Activated naive CD8-positive, alpha-beta T cell treated with anti-CD3 and anti-CD28 coated beads, Interleukin-2, amount 10 ng/mL, durations not matched to agents 7 days and 5 days (primary cell): ENCODE data around the gene NIPAL3. TPM values are rescaled to one million over a fixed set of nuclear protein-coding genes. Genes with fewer than 3 reads are reported as not detected.

ENCODE experiments used
- ATAC-seq: fragments of 150-1000 bp; cut with Tn5 transposase; one replicate; pipeline ENCODE4 v1.10.0; 2021; ENCODE audit warnings: low read depth, moderate library complexity
- POLR2A ChIA-PET: fragments of 350-600 bp; sonication (Branson Sonifier 250); formaldehyde crosslinking; loops from one replicate; lab custom pipeline; 2021; ENCODE audit warnings: antibody characterized with exemption; lab: Charles Lee
- DNase-seq: peaks from one replicate; pipeline ENCODE4 v3.0.0; 2021
- H3K27ac Mint-ChIP-seq: one replicate; pipeline ENCODE4 v1.8.0; 2022; ENCODE audit warnings: mild to moderate bottlenecking, mixed read lengths
- H3K27me3 Mint-ChIP-seq: one replicate; pipeline ENCODE4 v1.8.0; 2022; ENCODE audit warnings: mild to moderate bottlenecking, moderate library complexity, mixed read lengths
- H3K36me3 Mint-ChIP-seq: one replicate; pipeline ENCODE4 v1.8.0; 2021; ENCODE audit warnings: mild to moderate bottlenecking, mixed read lengths
- H3K4me1 Mint-ChIP-seq: one replicate; pipeline ENCODE4 v1.8.0; 2021; ENCODE audit warnings: mixed read lengths
- H3K4me3 Mint-ChIP-seq: one replicate; pipeline ENCODE4 v1.8.0; 2022; ENCODE audit warnings: mild to moderate bottlenecking, moderate library complexity, mixed read lengths
- H3K9me3 Mint-ChIP-seq: one replicate; pipeline ENCODE4 v1.8.0; 2021; ENCODE audit warnings: mixed read lengths
- total RNA-seq, 2 experiments: library from RNA; stranded (reverse); gene quantifications; one replicate each; pipeline ENCODE4 v1.2.3, GENCODE V29; 2021

Gene NIPAL3
- total RNA-seq = 10 to 100 TPM; 54.1 to 55.1 TPM

GRCh38 chr1:24415334-24415909, at the start of gene NIPAL3:
TSS of gene NIPAL3 (plus strand) at chr1:24415802. CDS start at chr1:24419548, 3,746 bp downstream.
- Mint-ChIP-seq H3K4me1 (peaks cover 37% of the 10 kb centered on the region), H3K9me3 (no peaks in the 10 kb centered on the region), H3K27me3 (no peaks in the 10 kb centered on the region), H3K4me3 (peak within 1 kb of the TSS; percentile 88), H3K36me3 (peaks cover 19% of the 10 kb centered on the region), H3K27ac (peak within 1 kb of the TSS; percentile 76)
- POLR2A ChIA-PET = interaction anchor here (0.8 to 9.1 kb wide), 13 partner anchors 22 to 456 kb away, joined by 3 to 203 read pairs (median 5); partner anchors contain the start of genes PNRC2 and RCAN3
- peak; percentile 96 for ATAC-seq
- peak; percentile 92 for DNase-seq

- H3K4me1 Mint-ChIP-seq = peaks cover 7% of the 10 kb centered on the region
- no peak for DNase-seq
- H3K4me3 Mint-ChIP-seq = no peak overlapping the region
- H3K9me3 Mint-ChIP-seq = no peaks in the 10 kb centered on the region
- no peaks in the 10 kb centered on the region for H3K27me3 Mint-ChIP-seq
- POLR2A ChIA-PET = no interaction called here
- H3K27ac Mint-ChIP-seq = no peak overlapping the region
- peaks cover 2% of the 10 kb centered on the region for H3K36me3 Mint-ChIP-seq
- ATAC-seq = no peak
These were observed 48.9 kb upstream of the NIPAL3 start for GRCh38 chr1:24366707-24367106.

- Mint-ChIP-seq H3K27ac (no peak overlapping the region), H3K9me3 (no peaks in the 10 kb centered on the region), H3K4me1 (peaks cover 7% of the 10 kb centered on the region), H3K27me3 (no peaks in the 10 kb centered on the region), H3K36me3 (peaks cover 2% of the 10 kb centered on the region), H3K4me3 (no peak overlapping the region)
- DNase-seq = no peak
- ATAC-seq = no peak
- POLR2A ChIA-PET = no interaction called here
These were observed 46.4 kb upstream of the NIPAL3 start for GRCh38 chr1:24369199-24369598.

- peaks cover 2% of the 10 kb centered on the region for H3K36me3 Mint-ChIP-seq
- H3K27me3 Mint-ChIP-seq = no peaks in the 10 kb centered on the region
- H3K4me3 Mint-ChIP-seq = no peak overlapping the region
- DNase-seq = no peak
- H3K4me1 Mint-ChIP-seq = peaks cover 7% of the 10 kb centered on the region
- no peak overlapping the region for H3K27ac Mint-ChIP-seq
- POLR2A ChIA-PET = no interaction called here
- H3K9me3 Mint-ChIP-seq = no peaks in the 10 kb centered on the region
- no peak for ATAC-seq
These were observed 45.8 kb upstream of the NIPAL3 start for GRCh38 chr1:24369801-24370200.

GRCh38 chr1:24373044-24373443, 42.6 kb upstream of the NIPAL3 start:
- ATAC-seq (no peak), DNase-seq (no peak)
- no peaks in the 10 kb centered on the region for H3K4me1 Mint-ChIP-seq
- no peak overlapping the region for H3K27ac Mint-ChIP-seq
- H3K9me3 Mint-ChIP-seq = no peaks in the 10 kb centered on the region
- POLR2A ChIA-PET = no interaction called here
- H3K27me3 Mint-ChIP-seq = no peaks in the 10 kb centered on the region
- H3K4me3 Mint-ChIP-seq = no peak overlapping the region
- peaks cover 3% of the 10 kb centered on the region for H3K36me3 Mint-ChIP-seq

GRCh38 chr1:24373710-24374109, 41.9 kb upstream of the NIPAL3 start:
- Mint-ChIP-seq H3K27ac (no peak overlapping the region), H3K9me3 (no peaks in the 10 kb centered on the region)
- POLR2A ChIA-PET = no interaction called here

GRCh38 chr1:24374891-24375786, 40.5 kb upstream of the NIPAL3 start:
- H3K36me3 Mint-ChIP-seq = peaks cover 4% of the 10 kb centered on the region
- DNase-seq (no peak), ATAC-seq (no peak)
- no peak overlapping the region for H3K27ac Mint-ChIP-seq
- POLR2A ChIA-PET = no interaction called here
- no peak overlapping the region for H3K4me3 Mint-ChIP-seq
- no peaks in the 10 kb centered on the region for H3K4me1 Mint-ChIP-seq
- H3K9me3 Mint-ChIP-seq = no peaks in the 10 kb centered on the region
- H3K27me3 Mint-ChIP-seq = no peaks in the 10 kb centered on the region

More at GRCh38 chr1:24373710-24374109, 41.9 kb upstream of the NIPAL3 start:
- H3K36me3 Mint-ChIP-seq = peaks cover 3% of the 10 kb centered on the region
- no peak for DNase-seq
- no peaks in the 10 kb centered on the region for H3K27me3 Mint-ChIP-seq
- H3K4me3 Mint-ChIP-seq = no peak overlapping the region
- no peaks in the 10 kb centered on the region for H3K4me1 Mint-ChIP-seq
- no peak for ATAC-seq

- POLR2A ChIA-PET = no interaction called here
- Mint-ChIP-seq H3K4me1 (peaks cover 6% of the 10 kb centered on the region), H3K4me3 (no peak overlapping the region), H3K27me3 (no peaks in the 10 kb centered on the region), H3K36me3 (peaks cover 6% of the 10 kb centered on the region), H3K27ac (no peak overlapping the region), H3K9me3 (no peaks in the 10 kb centered on the region)
- DNase-seq = no peak
- no peak for ATAC-seq
These were observed 35.8 kb upstream of the NIPAL3 start for GRCh38 chr1:24379733-24380315.

GRCh38 chr1:24380508-24380907, 35.1 kb upstream of the NIPAL3 start:
- H3K4me3 Mint-ChIP-seq = no peak overlapping the region
- POLR2A ChIA-PET = no interaction called here
- peaks cover 9% of the 10 kb centered on the region for H3K36me3 Mint-ChIP-seq
- no peak overlapping the region for H3K27ac Mint-ChIP-seq
- H3K27me3 Mint-ChIP-seq = no peaks in the 10 kb centered on the region
- DNase-seq (no peak), ATAC-seq (no peak)
- peaks cover 12% of the 10 kb centered on the region for H3K4me1 Mint-ChIP-seq
- H3K9me3 Mint-ChIP-seq = no peaks in the 10 kb centered on the region

GRCh38 chr1:24381256-24381655, 34.3 kb upstream of the NIPAL3 start:
- Mint-ChIP-seq H3K9me3 (no peaks in the 10 kb centered on the region), H3K4me3 (no peak overlapping the region), H3K4me1 (peaks cover 16% of the 10 kb centered on the region), H3K27me3 (no peaks in the 10 kb centered on the region), H3K36me3 (peaks cover 9% of the 10 kb centered on the region), H3K27ac (no peak overlapping the region)
- DNase-seq (no peak), ATAC-seq (no peak)
- POLR2A ChIA-PET = no interaction called here

- Mint-ChIP-seq H3K36me3 (peaks cover 13% of the 10 kb centered on the region), H3K9me3 (no peaks in the 10 kb centered on the region), H3K27me3 (no peaks in the 10 kb centered on the region), H3K4me3 (no peak overlapping the region), H3K4me1 (peaks cover 19% of the 10 kb centered on the region), H3K27ac (no peak overlapping the region)
- ATAC-seq (no peak), DNase-seq (no peak)
- POLR2A ChIA-PET = no interaction called here
These were observed 33.4 kb upstream of the NIPAL3 start for GRCh38 chr1:24382165-24382577.

- ATAC-seq = no peak
These were observed 32.1 kb upstream of the NIPAL3 start for GRCh38 chr1:24383381-24383940.

More at GRCh38 chr1:24383381-24383940, 32.1 kb upstream of the NIPAL3 start:
- H3K4me1 Mint-ChIP-seq = peaks cover 19% of the 10 kb centered on the region
- no peak for DNase-seq
- no peaks in the 10 kb centered on the region for H3K27me3 Mint-ChIP-seq
- no peak overlapping the region for H3K4me3 Mint-ChIP-seq
- H3K27ac Mint-ChIP-seq = no peak overlapping the region
- peaks cover 11% of the 10 kb centered on the region for H3K36me3 Mint-ChIP-seq
- POLR2A ChIA-PET = no interaction called here
- H3K9me3 Mint-ChIP-seq = no peaks in the 10 kb centered on the region
